IMR-90 (cell line): ENCODE results near the gene MYO1D. TPM values are rescaled to one million over a fixed set of nuclear protein-coding genes. Genes with fewer than 3 reads are reported as not detected.

Experiments used
- ATAC-seq: fragments of 200-7000 bp; cut with Tn5 transposase; 2 replicates; pipeline ENCODE4 v1.9.1; 2020; ENCODE audit warnings: low read depth, mild to moderate bottlenecking, moderate library complexity
- BruUV-seq: library from RNA; stranded (reverse); fragments of 400-500 nt; replicated peaks from 2 replicates; lab custom pipeline; 2021; lab: Mats Ljungman, UMichigan
- CTCF ChIA-PET: fragments of 300-600 bp; formaldehyde crosslinking; extraction: SDS; loops from one replicate; lab custom pipeline; 2021; ENCODE audit warnings: antibody characterized with exemption; lab: Yijun Ruan, JAX
- POLR2A ChIA-PET: fragments of 300-600 bp; sonication (Branson Sonifier 250); formaldehyde crosslinking; loops from one replicate; lab custom pipeline; 2022; ENCODE audit warnings: antibody characterized with exemption; ENCODE audit not compliant: unreplicated experiment; lab: Charles Lee
- DNase-seq: peaks from one replicate; pipeline ENCODE4 v3.0.0; 2013
- H2AFZ ChIP-seq: replicated peaks from 2 replicates; pipeline ENCODE3; 2013; ENCODE audit warnings: low read length, mild to moderate bottlenecking; ENCODE audit not compliant: poor library complexity
- H2AK5ac ChIP-seq: 2 replicates; pipeline ENCODE4 v1.6.1; 2013; ENCODE audit warnings: low read depth, low read length, inconsistent platforms
- H2AK9ac ChIP-seq: replicated peaks from 2 replicates; pipeline ENCODE3; 2013; ENCODE audit warnings: mild to moderate bottlenecking, low read depth, low read length, moderate library complexity; ENCODE audit not compliant: poor library complexity
- H2BK120ac ChIP-seq: 2 replicates; pipeline ENCODE4 v1.6.1; 2013; ENCODE audit warnings: low read depth, low read length, inconsistent platforms
- H2BK15ac ChIP-seq: 3 replicates; pipeline ENCODE4 v1.6.1; 2013; ENCODE audit warnings: low read depth, low read length, inconsistent platforms
- H2BK20ac ChIP-seq: 2 replicates; pipeline ENCODE4 v1.6.1; 2013; ENCODE audit warnings: low read depth, mild to moderate bottlenecking, inconsistent platforms, low read length, moderate library complexity
- H2BK5ac ChIP-seq: 2 replicates; pipeline ENCODE4 v1.6.1; 2013; ENCODE audit warnings: mild to moderate bottlenecking, low read depth, low read length, inconsistent platforms; ENCODE audit not compliant: poor library complexity, severe bottlenecking
- H3K14ac ChIP-seq: replicated peaks from 2 replicates; pipeline ENCODE4 v1.6.1; 2013; ENCODE audit warnings: low read depth, low read length, inconsistent platforms
- H3K18ac ChIP-seq: 2 replicates; pipeline ENCODE4 v1.6.1; 2013; ENCODE audit warnings: low read depth, low read length, control low read depth
- H3K23ac ChIP-seq: 2 replicates; pipeline ENCODE4 v1.6.1; 2013; ENCODE audit warnings: low read depth, low read length, inconsistent platforms
- H3K27ac ChIP-seq: 2 replicates; pipeline ENCODE4 v1.5.1; 2013; ENCODE audit warnings: mild to moderate bottlenecking, control low read depth, low read length; ENCODE audit not compliant: insufficient read depth
- H3K27me3 ChIP-seq: 2 replicates; pipeline ENCODE4 v1.6.1; 2013; ENCODE audit warnings: low read length; ENCODE audit not compliant: control insufficient read depth, insufficient read depth
- H3K36me3 ChIP-seq: 2 replicates; pipeline ENCODE4 v1.6.1; 2013; ENCODE audit warnings: low read length, mixed read lengths; ENCODE audit not compliant: control insufficient read depth, insufficient read depth
- H3K4ac ChIP-seq: 2 replicates; pipeline ENCODE4 v1.6.1; 2013; ENCODE audit warnings: low read depth, low read length, inconsistent platforms
- H3K4me1 ChIP-seq: 2 replicates; pipeline ENCODE4 v1.6.1; 2013; ENCODE audit warnings: low read length, mixed read lengths; ENCODE audit not compliant: control insufficient read depth, insufficient read depth
- H3K4me2 ChIP-seq: 2 replicates; pipeline ENCODE4 v1.6.1; 2013; ENCODE audit warnings: low read depth, mild to moderate bottlenecking, control low read depth, low read length, moderate library complexity
- H3K4me3 ChIP-seq: 2 replicates; pipeline ENCODE4 v1.5.1; 2013; ENCODE audit warnings: low read depth, mild to moderate bottlenecking, control low read depth, low read length, moderate library complexity; ENCODE audit not compliant: insufficient read depth
- H3K56ac ChIP-seq: 2 replicates; pipeline ENCODE4 v1.6.1; 2013; ENCODE audit warnings: low read length, inconsistent platforms; ENCODE audit not compliant: insufficient read depth; ENCODE audit errors: extremely low read depth
- H3K79me1 ChIP-seq, 2 experiments: 2 replicates each; pipeline ENCODE4 v1.6.1; 2013; ENCODE audit warnings: low read length in 2 of 2, inconsistent platforms in 1 of 2, low read depth in 1 of 2
- H3K9ac ChIP-seq: 2 replicates; pipeline ENCODE4 v1.6.1; 2013; ENCODE audit warnings: low read depth, low read length, control low read depth
- H3K9me1 ChIP-seq: 2 replicates; pipeline ENCODE4 v1.6.1; 2013; ENCODE audit warnings: low read length, inconsistent platforms; ENCODE audit not compliant: insufficient read depth
- H3K9me3 ChIP-seq: 2 replicates; pipeline ENCODE4 v1.6.1; 2013; ENCODE audit warnings: low read length; ENCODE audit not compliant: control insufficient read depth, insufficient read depth
- H4K20me1 ChIP-seq: 2 replicates; pipeline ENCODE4 v1.6.1; 2013; ENCODE audit warnings: low read length, inconsistent platforms; ENCODE audit not compliant: insufficient read depth
- H4K5ac ChIP-seq: 2 replicates; pipeline ENCODE4 v1.6.1; 2013; ENCODE audit warnings: mild to moderate bottlenecking, low read depth, low read length, control low read depth
- H4K8ac ChIP-seq, 2 experiments: 2 replicates each; pipeline ENCODE4 v1.6.1; 2013; ENCODE audit warnings: low read depth in 2 of 2, low read length in 2 of 2, control low read depth in 1 of 2, inconsistent platforms in 1 of 2
- H4K91ac ChIP-seq: 2 replicates; pipeline ENCODE4 v1.6.1; 2013; ENCODE audit warnings: low read depth, low read length, inconsistent platforms; ENCODE audit not compliant: insufficient read depth
- BHLHE40 ChIP-seq: fragments of 150-350 bp; IDR thresholded peaks from 2 replicates; pipeline ENCODE4 v1.6.1; 2016; ENCODE audit warnings: mild to moderate bottlenecking, low read depth, low read length
- CEBPB ChIP-seq: IDR thresholded peaks from 2 replicates; pipeline ENCODE4 v1.6.1; 2012; ENCODE audit warnings: low read depth, low read length, improper control_type of control experiment
- FOS ChIP-seq: fragments of 150-350 bp; IDR thresholded peaks from 2 replicates; pipeline ENCODE4 v1.6.1; 2016; ENCODE audit warnings: low read depth, low read length
- NFE2L2 ChIP-seq: fragments of 150-350 bp; IDR thresholded peaks from 2 replicates; pipeline ENCODE4 v1.6.1; 2016; ENCODE audit warnings: low read depth, mild to moderate bottlenecking, low read length
- RAD21 ChIP-seq: IDR thresholded peaks from 2 replicates; pipeline ENCODE4 v1.6.1; 2012; ENCODE audit warnings: low read length, improper control_type of control experiment
- RCOR1 ChIP-seq: IDR thresholded peaks from 2 replicates; pipeline ENCODE4 v1.6.1; 2012; ENCODE audit warnings: mild to moderate bottlenecking, low read length, improper control_type of control experiment; ENCODE audit not compliant: insufficient replicate concordance
- WGBS, 2 experiments: methylation state at CpG; one replicate each; pipeline versions ENCODE4 v1.1.5 to v1.1.7; 2013; ENCODE audit warnings: missing lambda C conversion rate in 2 of 2; ENCODE audit not compliant: insufficient read length in 1 of 2; ENCODE audit errors: extremely low coverage in 2 of 2; 5-methylcytosine and 5-hydroxymethylcytosine counted together
- dilution Hi-C: fragments of 300-500 bp; cut with HindIII; formaldehyde crosslinking; loops from one replicate; pipeline ENCODE4 v1.14.3; 2018; ENCODE audit warnings: low sequenced_read_pairs; ENCODE audit not compliant: unreplicated experiment
- in situ Hi-C: fragments of 300-500 bp; cut with MboI; formaldehyde crosslinking; loops from 3 replicates; pipeline ENCODE4 v1.14.3; 2019; ENCODE audit warnings: low sequenced_read_pairs, inconsistent platforms, mixed read lengths
- intact Hi-C: fragments of 100-400 bp; cut with micrococcal nuclease; formaldehyde crosslinking; loops from 2 replicates; pipeline ENCODE4 v1.10.0; 2022
- polyA plus RNA-seq, 3 experiments: library from polyadenylated mRNA; depleted of rRNA; stranded (reverse); fragments of >200 nt; gene quantifications; 2 replicates each; pipeline ENCODE4 v1.2.3, GENCODE V29; 2012; ENCODE audit warnings: low replicate concordance in 1 of 3
- total RNA-seq: library from RNA; depleted of rRNA; stranded (reverse); fragments of >200 nt; gene quantifications from 2 replicates; pipeline ENCODE4 v1.2.3, GENCODE V29; 2012

Gene MYO1D
- total and polyA plus RNA-seq, 2 of the 4 experiments (the other 2 are of a cell fraction) = 0.63 to 0.90 TPM

- no peak overlapping the region for H2BK120ac ChIP-seq
- no peak overlapping the region for H3K4ac ChIP-seq
- no peak overlapping the region for H3K4me2 ChIP-seq
- no peaks in the 10 kb centered on the region for H3K27me3 ChIP-seq
- H2BK5ac ChIP-seq = no peak overlapping the region
- no peak overlapping the region for H3K56ac ChIP-seq
- intact Hi-C loops (loop anchor here (5.0 kb wide), 1 partner anchor 168 kb away; no protein-coding TSS in a partner anchor), dilution Hi-C loops (no loop called here), in situ Hi-C loops (loop anchor here (25.0 kb wide), 1 partner anchor 273 kb away; no protein-coding TSS in a partner anchor)
- peaks cover 4% of the 10 kb centered on the region; the same call in 1 of the 2 replicates for H4K20me1 ChIP-seq
- no peak overlapping the region for H4K5ac ChIP-seq
- no peak overlapping the region for H4K8ac ChIP-seq
- no peak overlapping the region for H2BK15ac ChIP-seq
- no peak for DNase-seq
- no peak overlapping the region for H2BK20ac ChIP-seq
- no peak for ATAC-seq
- no peaks in the 10 kb centered on the region for H3K9me3 ChIP-seq
- ChIA-PET CTCF (no interaction called here), POLR2A (no interaction called here)
- H3K9me1 ChIP-seq = peaks cover 10% of the 10 kb centered on the region
- H3K23ac ChIP-seq = no peak overlapping the region
- no peak overlapping the region for H3K27ac ChIP-seq
- no peak overlapping the region for H4K91ac ChIP-seq
- WGBS, 2 experiments = 100% methylated on average over 2 of the region's 10 CpGs; no CpG with 5 or more reads in 1 of the 2 experiments
- no peak overlapping the region for H3K14ac ChIP-seq
- H2AK9ac ChIP-seq = peak overlapping the region; percentile 43
- BruUV-seq = no TSS peak
- TF ChIP-seq FOS (no peak), BHLHE40 (no peak), RAD21 (no peak), CEBPB (no peak), RCOR1 (no peak), NFE2L2 (no peak)
- H2AFZ ChIP-seq = no peak overlapping the region
- H3K4me3 ChIP-seq = no peak overlapping the region
- H3K18ac ChIP-seq = no peak overlapping the region
- peaks cover 5% of the 10 kb centered on the region; the same call in 1 of the 2 replicates for H3K4me1 ChIP-seq
- no peak overlapping the region for H2AK5ac ChIP-seq
- H3K79me1 ChIP-seq = peaks cover 0 to 6% of the 10 kb centered on the region in 2 experiments; a peak in 2 of 4 replicates
- H3K9ac ChIP-seq = no peak overlapping the region
- peaks cover 2% of the 10 kb centered on the region; the same call in 1 of the 2 replicates for H3K36me3 ChIP-seq
Measured at GRCh38 chr17:32489320-32490100, 387.4 kb downstream of the MYO1D start.
